PC-3 (cell line): ENCODE results near the gene NES. TPM values are rescaled to one million over a fixed set of nuclear protein-coding genes. Genes with fewer than 3 reads are reported as not detected.

Experiments
- ATAC-seq: fragments of 200-7000 bp; cut with Tn5 transposase; 2 replicates; pipeline ENCODE4 v1.9.1; 2020; ENCODE audit warnings: mild to moderate bottlenecking, moderate library complexity
- BruUV-seq: library from RNA; stranded (reverse); fragments of 400-500 nt; replicated peaks from 2 replicates; lab custom pipeline; 2021; lab: Mats Ljungman, UMichigan
- CTCF ChIA-PET: fragments of 300-600 bp; sonication (Branson Sonifier 250); formaldehyde crosslinking; loops from one replicate; lab custom pipeline; 2022; ENCODE audit warnings: antibody characterized with exemption; lab: Charles Lee
- POLR2A ChIA-PET: fragments of 300-600 bp; sonication (Branson Sonifier 250); formaldehyde crosslinking; loops from one replicate; lab custom pipeline; 2022; ENCODE audit warnings: antibody characterized with exemption; ENCODE audit not compliant: unreplicated experiment; lab: Charles Lee
- DNase-seq: peaks from one replicate; pipeline ENCODE4 v3.0.0-alpha.2; 2015
- H2AFZ ChIP-seq: fragments of 300-600 bp; sonication (generic); 2 replicates; pipeline ENCODE4 v1.6.0; 2016; ENCODE audit warnings: antibody characterized with exemption, low read length
- H3F3A ChIP-seq: fragments of 300-600 bp; sonication (generic); one replicate; pipeline ENCODE4 v1.6.0; 2017; ENCODE audit warnings: antibody characterized with exemption, low read length, control low read depth, mild to moderate bottlenecking; ENCODE audit not compliant: unreplicated experiment
- H3K27ac ChIP-seq: fragments of 300-600 bp; sonication (generic); 2 replicates; pipeline ENCODE4 v1.5.1; 2016; ENCODE audit warnings: mild to moderate bottlenecking, low read length
- H3K27me3 ChIP-seq: fragments of 300-600 bp; sonication (generic); 2 replicates; pipeline ENCODE4 v1.6.1; 2016; ENCODE audit warnings: low read length, mixed read lengths
- H3K36me3 ChIP-seq: fragments of 300-600 bp; sonication (generic); 2 replicates; pipeline ENCODE4 v1.6.1; 2016; ENCODE audit warnings: low read depth, mixed run types, low read length, mixed read lengths
- H3K4me1 ChIP-seq: fragments of 300-600 bp; sonication (generic); 2 replicates; pipeline ENCODE4 v1.5.1; 2016; ENCODE audit warnings: low read length; ENCODE audit not compliant: insufficient read depth
- H3K4me2 ChIP-seq: fragments of 300-600 bp; sonication (generic); 2 replicates; pipeline ENCODE4 v1.6.0; 2016; ENCODE audit warnings: low read length
- H3K4me3 ChIP-seq: fragments of 300-600 bp; sonication (generic); 2 replicates; pipeline ENCODE4 v1.5.1; 2016; ENCODE audit warnings: mild to moderate bottlenecking, low read length, mixed read lengths
- H3K79me2 ChIP-seq: fragments of 300-600 bp; sonication (generic); 2 replicates; pipeline ENCODE4 v1.6.1; 2017; ENCODE audit warnings: low read length, mixed read lengths
- H3K9ac ChIP-seq: fragments of 300-600 bp; sonication (generic); 2 replicates; pipeline ENCODE4 v1.6.0; 2016; ENCODE audit warnings: mild to moderate bottlenecking, low read length
- H3K9me2 ChIP-seq: fragments of 300-600 bp; sonication (generic); replicated peaks from 2 replicates; pipeline ENCODE4 v1.6.1; 2016; ENCODE audit warnings: mixed run types, low read length, mixed read lengths
- H3K9me3 ChIP-seq: fragments of 300-600 bp; sonication (generic); 2 replicates; pipeline ENCODE4 v1.6.1; 2016; ENCODE audit warnings: low read length, mixed read lengths
- H4K20me1 ChIP-seq: fragments of 300-600 bp; sonication (generic); 2 replicates; pipeline ENCODE4 v1.6.1; 2016; ENCODE audit warnings: low read length, mixed read lengths
- EZH2 ChIP-seq: fragments of 300-600 bp; sonication (generic); IDR thresholded peaks from one replicate; pipeline ENCODE4 v1.6.1; 2017; ENCODE audit warnings: antibody characterized with exemption, mild to moderate bottlenecking, low read length; ENCODE audit not compliant: unreplicated experiment
- EZH2phosphoT487 ChIP-seq: fragments of 300-600 bp; sonication (generic); IDR thresholded peaks from 2 replicates; pipeline ENCODE4 v1.6.1; 2018; ENCODE audit warnings: mild to moderate bottlenecking, antibody characterized with exemption, low read length, borderline replicate concordance
- intact Hi-C: fragments of 100-400 bp; cut with micrococcal nuclease; formaldehyde crosslinking; loops from 2 replicates; pipeline ENCODE4 v1.9.0; 2023
- total RNA-seq: library from RNA; depleted of rRNA; stranded (reverse); fragments of >200 nt; gene quantifications from 2 replicates; pipeline ENCODE4 v1.2.3, GENCODE V29; 2014
- TF ChIP-seq, protein P1 (sequence below): fragments of 300-600 bp; sonication (generic); conservative IDR thresholded peaks from 2 replicates; pipeline ENCODE4 v1.5.1; 2017; ENCODE audit warnings: antibody characterized with exemption, low read depth, mild to moderate bottlenecking, low read length

NES gene
- total RNA-seq, 1 experiment from 2014 or later: 58.2 TPM

GRCh38 chr1:156684227-156684782 lies 7.1 kb upstream of the NES start:
- POLR2A ChIA-PET: interaction anchor here (0.6 kb wide), 1 partner anchor 58 kb away, joined by 3 read pairs; no protein-coding TSS in a partner anchor
- no peak overlapping the region for H3K27ac ChIP-seq
- no peaks in the 10 kb centered on the region for H4K20me1 ChIP-seq
- H3K9ac ChIP-seq: no peak overlapping the region
- CTCF ChIA-PET: interaction anchor here (0.6 to 0.8 kb wide), 2 partner anchors 11 to 41 kb away, joined by 4 read pairs; no protein-coding TSS in a partner anchor
- ATAC-seq (0 out of 2 replicates have a peak, but pooled peaks have one; percentile 11), DNase-seq (peak; percentile 54)
- no peak for TF ChIP-seq EZH2phosphoT487
- TF ChIP-seq, protein P1, sequence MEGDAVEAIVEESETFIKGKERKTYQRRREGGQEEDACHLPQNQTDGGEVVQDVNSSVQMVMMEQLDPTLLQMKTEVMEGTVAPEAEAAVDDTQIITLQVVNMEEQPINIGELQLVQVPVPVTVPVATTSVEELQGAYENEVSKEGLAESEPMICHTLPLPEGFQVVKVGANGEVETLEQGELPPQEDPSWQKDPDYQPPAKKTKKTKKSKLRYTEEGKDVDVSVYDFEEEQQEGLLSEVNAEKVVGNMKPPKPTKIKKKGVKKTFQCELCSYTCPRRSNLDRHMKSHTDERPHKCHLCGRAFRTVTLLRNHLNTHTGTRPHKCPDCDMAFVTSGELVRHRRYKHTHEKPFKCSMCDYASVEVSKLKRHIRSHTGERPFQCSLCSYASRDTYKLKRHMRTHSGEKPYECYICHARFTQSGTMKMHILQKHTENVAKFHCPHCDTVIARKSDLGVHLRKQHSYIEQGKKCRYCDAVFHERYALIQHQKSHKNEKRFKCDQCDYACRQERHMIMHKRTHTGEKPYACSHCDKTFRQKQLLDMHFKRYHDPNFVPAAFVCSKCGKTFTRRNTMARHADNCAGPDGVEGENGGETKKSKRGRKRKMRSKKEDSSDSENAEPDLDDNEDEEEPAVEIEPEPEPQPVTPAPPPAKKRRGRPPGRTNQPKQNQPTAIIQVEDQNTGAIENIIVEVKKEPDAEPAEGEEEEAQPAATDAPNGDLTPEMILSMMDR: peak; percentile 56
- H3K4me3 ChIP-seq: no peak overlapping the region
- H3K79me2 ChIP-seq: no peaks in the 10 kb centered on the region
- H3K9me2 ChIP-seq: no peaks in the 10 kb centered on the region
- H2AFZ ChIP-seq: 0 out of 2 replicates have a peak overlapping the region, but pooled peaks have one; percentile 6
- intact Hi-C loops: no loop called here
- H3K36me3 ChIP-seq: no peaks in the 10 kb centered on the region
- H3K9me3 ChIP-seq: no peaks in the 10 kb centered on the region
- H3F3A ChIP-seq: no peaks in the 10 kb centered on the region
- no peak overlapping the region for H3K4me2 ChIP-seq
- H3K4me1 ChIP-seq: peaks cover 21% of the 10 kb centered on the region
- no peaks in the 10 kb centered on the region for H3K27me3 ChIP-seq
- BruUV-seq: no TSS peak

- TF ChIP-seq EZH2 (no peak), EZH2phosphoT487 (no peak)
- TF ChIP-seq, protein P1: peak; percentile 24; the same call in 1 of the 2 replicates
- Histone ChIP-seq H3K9me2 (no peaks in the 10 kb centered on the region), H4K20me1 (no peaks in the 10 kb centered on the region), H3K4me1 (peaks cover 20% of the 10 kb centered on the region), H3K36me3 (no peaks in the 10 kb centered on the region), H2AFZ (no peak overlapping the region), H3K27me3 (no peaks in the 10 kb centered on the region), H3K9me3 (no peaks in the 10 kb centered on the region), H3K9ac (no peak overlapping the region), H3K79me2 (no peaks in the 10 kb centered on the region), H3K4me3 (no peak overlapping the region), H3K27ac (no peak overlapping the region), H3F3A (no peaks in the 10 kb centered on the region), H3K4me2 (no peak overlapping the region)
- ChIA-PET CTCF (interaction anchor here (0.6 to 1.2 kb wide), 5 partner anchors 21 to 162 kb away, joined by 3 to 8 read pairs (median 3); no protein-coding TSS in a partner anchor), POLR2A (interaction anchor here (0.6 kb wide), 1 partner anchor 69 kb away, joined by 4 read pairs; the partner anchor contains the start of gene HDGF)
- no peak for DNase-seq
- intact Hi-C loops: no loop called here
- BruUV-seq: no TSS peak
- ATAC-seq: peak; percentile 32
Measured at GRCh38 chr1:156682166-156682890, 5.1 kb upstream of the NES start.
